HFF-Myc (cell line): ENCODE data around the gene MRO.
"Not testable (repeated sequence)": the region's sequence is repeated elsewhere in the genome, so short reads cannot be mapped to it uniquely, and the experiment has no call there.

Experiments
- DNase-seq: peaks from one replicate; pipeline ENCODE4 v3.0.0-alpha.2; 2011; ENCODE audit warnings: low read depth; ENCODE audit errors: extremely low read depth
- H3K4me3 ChIP-seq: replicated peaks from 2 replicates; pipeline ENCODE4 v1.5.1; 2011; ENCODE audit warnings: low read depth, mild to moderate bottlenecking, control low read depth, low read length
- TF ChIP-seq, protein P1 (sequence below): IDR thresholded peaks from 2 replicates; pipeline ENCODE4 v1.5.1; 2012; ENCODE audit warnings: mild to moderate bottlenecking, low read depth, low read length, control low read depth; ENCODE audit errors: missing control alignments

The MRO gene

GRCh38 chr18:50859793-50860555 is 40.2 kb upstream of the MRO start:
- DNase-seq, result no peak
- no peak overlapping the region for H3K4me3 ChIP-seq
- TF ChIP-seq, protein P1, sequence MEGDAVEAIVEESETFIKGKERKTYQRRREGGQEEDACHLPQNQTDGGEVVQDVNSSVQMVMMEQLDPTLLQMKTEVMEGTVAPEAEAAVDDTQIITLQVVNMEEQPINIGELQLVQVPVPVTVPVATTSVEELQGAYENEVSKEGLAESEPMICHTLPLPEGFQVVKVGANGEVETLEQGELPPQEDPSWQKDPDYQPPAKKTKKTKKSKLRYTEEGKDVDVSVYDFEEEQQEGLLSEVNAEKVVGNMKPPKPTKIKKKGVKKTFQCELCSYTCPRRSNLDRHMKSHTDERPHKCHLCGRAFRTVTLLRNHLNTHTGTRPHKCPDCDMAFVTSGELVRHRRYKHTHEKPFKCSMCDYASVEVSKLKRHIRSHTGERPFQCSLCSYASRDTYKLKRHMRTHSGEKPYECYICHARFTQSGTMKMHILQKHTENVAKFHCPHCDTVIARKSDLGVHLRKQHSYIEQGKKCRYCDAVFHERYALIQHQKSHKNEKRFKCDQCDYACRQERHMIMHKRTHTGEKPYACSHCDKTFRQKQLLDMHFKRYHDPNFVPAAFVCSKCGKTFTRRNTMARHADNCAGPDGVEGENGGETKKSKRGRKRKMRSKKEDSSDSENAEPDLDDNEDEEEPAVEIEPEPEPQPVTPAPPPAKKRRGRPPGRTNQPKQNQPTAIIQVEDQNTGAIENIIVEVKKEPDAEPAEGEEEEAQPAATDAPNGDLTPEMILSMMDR, result no peak

GRCh38 chr18:50857694-50858093 is 37.9 kb upstream of the MRO start:
- TF ChIP-seq, protein P1, result no peak
- no peak for DNase-seq
- H3K4me3 ChIP-seq, result no peak overlapping the region

GRCh38 chr18:50857166-50857565 is 37.4 kb upstream of the MRO start:
- not testable (repeated sequence) for DNase-seq, H3K4me3 ChIP-seq

- no peak for DNase-seq
- TF ChIP-seq, protein P1, result no peak
- no peak overlapping the region for H3K4me3 ChIP-seq
Measured at GRCh38 chr18:50855976-50856757, 36.4 kb upstream of the MRO start.

DNA sequence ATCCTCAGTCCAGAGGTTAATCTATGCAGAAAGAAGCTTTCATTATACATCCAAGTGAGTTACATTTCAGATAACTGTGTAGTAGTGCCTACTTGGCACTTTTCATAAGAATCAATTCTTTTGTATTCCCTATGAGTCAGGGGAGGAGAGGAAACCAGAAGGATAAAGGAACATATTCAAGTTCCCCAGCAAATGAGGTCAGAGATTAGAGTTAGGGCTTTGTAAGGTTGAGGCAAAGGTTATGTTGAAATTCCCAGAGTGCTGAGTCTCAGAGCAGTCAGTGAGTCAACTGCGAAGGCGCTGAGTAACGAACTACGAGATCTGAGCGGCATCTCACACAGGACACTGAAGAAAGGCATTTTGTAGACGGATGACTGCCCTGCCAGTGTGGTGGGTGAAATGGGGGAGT is 34.1 kb upstream of the MRO start:
- no peak overlapping the region for H3K4me3 ChIP-seq
- no peak for DNase-seq
- TF ChIP-seq, protein P1, result no peak

DNA sequence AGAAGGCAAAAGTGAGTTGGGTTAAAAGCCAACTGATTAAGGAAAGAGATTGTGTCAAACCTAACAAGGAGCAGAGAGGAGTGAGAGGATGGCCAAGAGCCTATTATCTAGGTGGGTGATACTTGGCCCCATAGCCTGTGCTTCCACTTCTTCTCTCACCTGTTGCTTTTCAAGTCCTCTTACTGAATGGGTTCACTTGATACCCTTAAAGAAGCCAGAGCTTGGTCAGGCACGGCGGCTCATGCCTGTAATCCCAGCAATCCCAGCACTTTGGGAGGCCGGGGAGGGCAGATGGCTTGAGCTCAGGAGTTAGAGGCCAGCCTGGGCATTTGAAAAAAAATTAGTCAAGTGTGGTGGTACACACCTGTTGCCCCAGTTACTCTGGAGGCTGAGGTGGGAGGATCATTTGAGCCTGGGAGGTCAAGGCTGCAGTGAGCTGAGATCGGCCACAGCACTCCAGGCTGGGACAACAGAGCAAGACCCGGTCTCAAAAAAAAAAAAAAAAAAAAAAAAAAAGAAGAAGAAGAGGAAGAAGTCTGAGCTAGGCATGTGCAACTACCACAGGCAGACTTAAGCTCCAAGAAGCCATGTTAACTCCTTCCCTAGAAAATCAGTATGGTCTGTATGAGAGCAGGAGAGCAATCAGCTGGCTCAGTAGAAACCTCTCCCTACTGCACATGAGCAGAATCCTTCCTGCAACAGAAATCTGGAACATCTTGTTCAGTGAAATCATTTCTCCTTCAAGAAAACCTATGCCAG is 30.7 kb upstream of the MRO start:
- TF ChIP-seq, protein P1, result no peak
- no peak for DNase-seq
- no peak overlapping the region for H3K4me3 ChIP-seq

- H3K4me3 ChIP-seq, result no peak overlapping the region
- TF ChIP-seq, protein P1, result no peak
- no peak for DNase-seq
Measured at GRCh38 chr18:50849419-50849821, 29.6 kb upstream of the MRO start.
